IMR-90 (cell line): ENCODE measurements around the gene HBM. TPM values are rescaled to one million over a fixed set of nuclear protein-coding genes. Genes with fewer than 3 reads are reported as not detected.

Source experiments
- ATAC-seq: fragments of 200-7000 bp; cut with Tn5 transposase; 2 replicates; pipeline ENCODE4 v1.9.1; 2020; ENCODE audit warnings: low read depth, mild to moderate bottlenecking, moderate library complexity
- BruUV-seq: library from RNA; stranded (reverse); fragments of 400-500 nt; replicated peaks from 2 replicates; lab custom pipeline; 2021; lab: Mats Ljungman, UMichigan
- CTCF ChIA-PET: fragments of 300-600 bp; formaldehyde crosslinking; extraction: SDS; loops from one replicate; lab custom pipeline; 2021; ENCODE audit warnings: antibody characterized with exemption; lab: Yijun Ruan, JAX
- POLR2A ChIA-PET: fragments of 300-600 bp; sonication (Branson Sonifier 250); formaldehyde crosslinking; loops from one replicate; lab custom pipeline; 2022; ENCODE audit warnings: antibody characterized with exemption; ENCODE audit not compliant: unreplicated experiment; lab: Charles Lee
- DNase-seq: peaks from one replicate; pipeline ENCODE4 v3.0.0; 2013
- H2AFZ ChIP-seq: replicated peaks from 2 replicates; pipeline ENCODE3; 2013; ENCODE audit warnings: low read length, mild to moderate bottlenecking; ENCODE audit not compliant: poor library complexity
- H2AK5ac ChIP-seq: 2 replicates; pipeline ENCODE4 v1.6.1; 2013; ENCODE audit warnings: low read depth, low read length, inconsistent platforms
- H2AK9ac ChIP-seq: replicated peaks from 2 replicates; pipeline ENCODE3; 2013; ENCODE audit warnings: mild to moderate bottlenecking, low read depth, low read length, moderate library complexity; ENCODE audit not compliant: poor library complexity
- H2BK120ac ChIP-seq: 2 replicates; pipeline ENCODE4 v1.6.1; 2013; ENCODE audit warnings: low read depth, low read length, inconsistent platforms
- H2BK15ac ChIP-seq: 3 replicates; pipeline ENCODE4 v1.6.1; 2013; ENCODE audit warnings: low read depth, low read length, inconsistent platforms
- H2BK20ac ChIP-seq: 2 replicates; pipeline ENCODE4 v1.6.1; 2013; ENCODE audit warnings: low read depth, mild to moderate bottlenecking, inconsistent platforms, low read length, moderate library complexity
- H2BK5ac ChIP-seq: 2 replicates; pipeline ENCODE4 v1.6.1; 2013; ENCODE audit warnings: mild to moderate bottlenecking, low read depth, low read length, inconsistent platforms; ENCODE audit not compliant: poor library complexity, severe bottlenecking
- H3K14ac ChIP-seq: replicated peaks from 2 replicates; pipeline ENCODE4 v1.6.1; 2013; ENCODE audit warnings: low read depth, low read length, inconsistent platforms
- H3K18ac ChIP-seq: 2 replicates; pipeline ENCODE4 v1.6.1; 2013; ENCODE audit warnings: low read depth, low read length, control low read depth
- H3K23ac ChIP-seq: 2 replicates; pipeline ENCODE4 v1.6.1; 2013; ENCODE audit warnings: low read depth, low read length, inconsistent platforms
- H3K27ac ChIP-seq: 2 replicates; pipeline ENCODE4 v1.5.1; 2013; ENCODE audit warnings: mild to moderate bottlenecking, control low read depth, low read length; ENCODE audit not compliant: insufficient read depth
- H3K27me3 ChIP-seq: 2 replicates; pipeline ENCODE4 v1.6.1; 2013; ENCODE audit warnings: low read length; ENCODE audit not compliant: control insufficient read depth, insufficient read depth
- H3K36me3 ChIP-seq: 2 replicates; pipeline ENCODE4 v1.6.1; 2013; ENCODE audit warnings: low read length, mixed read lengths; ENCODE audit not compliant: control insufficient read depth, insufficient read depth
- H3K4ac ChIP-seq: 2 replicates; pipeline ENCODE4 v1.6.1; 2013; ENCODE audit warnings: low read depth, low read length, inconsistent platforms
- H3K4me1 ChIP-seq: 2 replicates; pipeline ENCODE4 v1.6.1; 2013; ENCODE audit warnings: low read length, mixed read lengths; ENCODE audit not compliant: control insufficient read depth, insufficient read depth
- H3K4me2 ChIP-seq: 2 replicates; pipeline ENCODE4 v1.6.1; 2013; ENCODE audit warnings: low read depth, mild to moderate bottlenecking, control low read depth, low read length, moderate library complexity
- H3K4me3 ChIP-seq: 2 replicates; pipeline ENCODE4 v1.5.1; 2013; ENCODE audit warnings: low read depth, mild to moderate bottlenecking, control low read depth, low read length, moderate library complexity; ENCODE audit not compliant: insufficient read depth
- H3K56ac ChIP-seq: 2 replicates; pipeline ENCODE4 v1.6.1; 2013; ENCODE audit warnings: low read length, inconsistent platforms; ENCODE audit not compliant: insufficient read depth; ENCODE audit errors: extremely low read depth
- H3K79me1 ChIP-seq, 2 experiments: 2 replicates each; pipeline ENCODE4 v1.6.1; 2013; ENCODE audit warnings: low read length in 2 of 2, inconsistent platforms in 1 of 2, low read depth in 1 of 2
- H3K9ac ChIP-seq: 2 replicates; pipeline ENCODE4 v1.6.1; 2013; ENCODE audit warnings: low read depth, low read length, control low read depth
- H3K9me1 ChIP-seq: 2 replicates; pipeline ENCODE4 v1.6.1; 2013; ENCODE audit warnings: low read length, inconsistent platforms; ENCODE audit not compliant: insufficient read depth
- H3K9me3 ChIP-seq: 2 replicates; pipeline ENCODE4 v1.6.1; 2013; ENCODE audit warnings: low read length; ENCODE audit not compliant: control insufficient read depth, insufficient read depth
- H4K20me1 ChIP-seq: 2 replicates; pipeline ENCODE4 v1.6.1; 2013; ENCODE audit warnings: low read length, inconsistent platforms; ENCODE audit not compliant: insufficient read depth
- H4K5ac ChIP-seq: 2 replicates; pipeline ENCODE4 v1.6.1; 2013; ENCODE audit warnings: mild to moderate bottlenecking, low read depth, low read length, control low read depth
- H4K8ac ChIP-seq, 2 experiments: 2 replicates each; pipeline ENCODE4 v1.6.1; 2013; ENCODE audit warnings: low read depth in 2 of 2, low read length in 2 of 2, control low read depth in 1 of 2, inconsistent platforms in 1 of 2
- H4K91ac ChIP-seq: 2 replicates; pipeline ENCODE4 v1.6.1; 2013; ENCODE audit warnings: low read depth, low read length, inconsistent platforms; ENCODE audit not compliant: insufficient read depth
- BHLHE40 ChIP-seq: fragments of 150-350 bp; IDR thresholded peaks from 2 replicates; pipeline ENCODE4 v1.6.1; 2016; ENCODE audit warnings: mild to moderate bottlenecking, low read depth, low read length
- CEBPB ChIP-seq: IDR thresholded peaks from 2 replicates; pipeline ENCODE4 v1.6.1; 2012; ENCODE audit warnings: low read depth, low read length, improper control_type of control experiment
- CHD1 ChIP-seq: IDR thresholded peaks from 2 replicates; pipeline ENCODE4 v1.6.1; 2012; ENCODE audit warnings: low read depth, low read length, improper control_type of control experiment
- CTCF ChIP-seq: conservative IDR thresholded peaks from 2 replicates; pipeline ENCODE4 v1.5.1; 2012; ENCODE audit warnings: mild to moderate bottlenecking, low read depth, low read length, improper control_type of control experiment
- ELK1 ChIP-seq: fragments of 150-350 bp; IDR thresholded peaks from 2 replicates; pipeline ENCODE4 v1.6.1; 2016; ENCODE audit warnings: low read depth, mild to moderate bottlenecking, low read length, moderate library complexity, borderline replicate concordance
- FOS ChIP-seq: fragments of 150-350 bp; IDR thresholded peaks from 2 replicates; pipeline ENCODE4 v1.6.1; 2016; ENCODE audit warnings: low read depth, low read length
- MAFK ChIP-seq: IDR thresholded peaks from 2 replicates; pipeline ENCODE4 v1.6.1; 2012; ENCODE audit warnings: low read depth, low read length, improper control_type of control experiment
- MAZ ChIP-seq: IDR thresholded peaks from 2 replicates; pipeline ENCODE4 v1.6.1; 2012; ENCODE audit warnings: low read depth, mild to moderate bottlenecking, low read length, improper control_type of control experiment, moderate library complexity, borderline replicate concordance
- MXI1 ChIP-seq: IDR thresholded peaks from 2 replicates; pipeline ENCODE4 v1.6.1; 2012; ENCODE audit warnings: low read depth, mild to moderate bottlenecking, low read length, moderate library complexity, borderline replicate concordance
- NFE2L2 ChIP-seq: fragments of 150-350 bp; IDR thresholded peaks from 2 replicates; pipeline ENCODE4 v1.6.1; 2016; ENCODE audit warnings: low read depth, mild to moderate bottlenecking, low read length
- POLR2A ChIP-seq: IDR thresholded peaks from 2 replicates; pipeline ENCODE4 v1.6.1; 2012; ENCODE audit warnings: mild to moderate bottlenecking, low read depth, low read length
- RAD21 ChIP-seq: IDR thresholded peaks from 2 replicates; pipeline ENCODE4 v1.6.1; 2012; ENCODE audit warnings: low read length, improper control_type of control experiment
- RCOR1 ChIP-seq: IDR thresholded peaks from 2 replicates; pipeline ENCODE4 v1.6.1; 2012; ENCODE audit warnings: mild to moderate bottlenecking, low read length, improper control_type of control experiment; ENCODE audit not compliant: insufficient replicate concordance
- RFX5 ChIP-seq: IDR thresholded peaks from 2 replicates; pipeline ENCODE4 v1.8.0; 2012; ENCODE audit warnings: low read depth, mild to moderate bottlenecking, low read length, moderate library complexity
- SMC3 ChIP-seq: fragments of 150-350 bp; IDR thresholded peaks from 2 replicates; pipeline ENCODE4 v1.6.1; 2016; ENCODE audit warnings: low read depth, mild to moderate bottlenecking, antibody characterized with exemption, low read length, moderate library complexity
- USF2 ChIP-seq: fragments of 150-350 bp; IDR thresholded peaks from 2 replicates; pipeline ENCODE4 v1.6.1; 2017; ENCODE audit warnings: mild to moderate bottlenecking, antibody characterized with exemption, low read length, low read depth
- WGBS, 2 experiments: methylation state at CpG; one replicate each; pipeline versions ENCODE4 v1.1.5 to v1.1.7; 2013; ENCODE audit warnings: missing lambda C conversion rate in 2 of 2; ENCODE audit not compliant: insufficient read length in 1 of 2; ENCODE audit errors: extremely low coverage in 2 of 2; 5-methylcytosine and 5-hydroxymethylcytosine counted together
- dilution Hi-C: fragments of 300-500 bp; cut with HindIII; formaldehyde crosslinking; loops from one replicate; pipeline ENCODE4 v1.14.3; 2018; ENCODE audit warnings: low sequenced_read_pairs; ENCODE audit not compliant: unreplicated experiment
- in situ Hi-C: fragments of 300-500 bp; cut with MboI; formaldehyde crosslinking; loops from 3 replicates; pipeline ENCODE4 v1.14.3; 2019; ENCODE audit warnings: low sequenced_read_pairs, inconsistent platforms, mixed read lengths
- intact Hi-C: fragments of 100-400 bp; cut with micrococcal nuclease; formaldehyde crosslinking; loops from 2 replicates; pipeline ENCODE4 v1.10.0; 2022
- polyA plus RNA-seq, 3 experiments: library from polyadenylated mRNA; depleted of rRNA; stranded (reverse); fragments of >200 nt; gene quantifications; 2 replicates each; pipeline ENCODE4 v1.2.3, GENCODE V29; 2012; ENCODE audit warnings: low replicate concordance in 1 of 3
- total RNA-seq: library from RNA; depleted of rRNA; stranded (reverse); fragments of >200 nt; gene quantifications from 2 replicates; pipeline ENCODE4 v1.2.3, GENCODE V29; 2012

Gene HBM
- total and polyA plus RNA-seq, 2 of the 4 experiments (the other 2 are of a cell fraction), result not detected

- POLR2A ChIA-PET, result no interaction called here
- intact Hi-C loops (no loop called here), dilution Hi-C loops (no loop called here), in situ Hi-C loops (no loop called here)
- Histone ChIP-seq H3K27ac (no peak overlapping the region), H3K14ac (no peak overlapping the region), H4K8ac (no peak overlapping the region), H3K36me3 (peaks cover 69% of the 10 kb centered on the region), H3K9me3 (no peaks in the 10 kb centered on the region), H3K56ac (no peak overlapping the region), H2BK120ac (no peak overlapping the region), H4K5ac (no peak overlapping the region), H4K20me1 (peaks cover 23% of the 10 kb centered on the region), H3K18ac (no peak overlapping the region), H3K4me3 (no peak overlapping the region), H3K4ac (no peak overlapping the region), H3K4me2 (no peak overlapping the region), H3K9me1 (peaks cover 4% of the 10 kb centered on the region), H3K79me1 (peaks cover 23 to 46% of the 10 kb centered on the region in 2 experiments), H2BK20ac (no peak overlapping the region), H3K23ac (no peak overlapping the region), H4K91ac (no peak overlapping the region), H3K27me3 (no peaks in the 10 kb centered on the region), H2BK5ac (no peak overlapping the region), H2BK15ac (no peak overlapping the region), H3K4me1 (no peaks in the 10 kb centered on the region), H2AFZ (no peak overlapping the region), H3K9ac (no peak overlapping the region), H2AK5ac (no peak overlapping the region), H2AK9ac (no peak overlapping the region)
- 83% methylated on average over 2 of the region's 15 CpGs; no CpG with 5 or more reads in 1 of the 2 experiments for WGBS, 2 experiments
- CTCF ChIA-PET, result interaction anchor here (0.6 to 1.0 kb wide), 3 partner anchors 12 to 86 kb away, joined by 3 read pairs; no protein-coding TSS in a partner anchor
- BruUV-seq, result no TSS peak
- TF ChIP-seq USF2, result no peak
- TF ChIP-seq RAD21, result no peak
- no peak for TF ChIP-seq ELK1
- TF ChIP-seq NFE2L2, result no peak
- TF ChIP-seq BHLHE40, result no peak
- TF ChIP-seq FOS, result no peak
- no peak for TF ChIP-seq POLR2A
- TF ChIP-seq CHD1, result no peak
- TF ChIP-seq MXI1, result no peak
- no peak for TF ChIP-seq CEBPB
- no peak for TF ChIP-seq CTCF
- no peak for TF ChIP-seq MAFK
- no peak for TF ChIP-seq RFX5
- no peak for TF ChIP-seq RCOR1
- TF ChIP-seq SMC3, result no peak
- no peak for TF ChIP-seq MAZ
- no peak for DNase-seq
- ATAC-seq, result no peak
These were observed 27.7 kb downstream of the HBM start for GRCh38 chr16:193441-193840.
